H1 (cell line): ENCODE measurements around the gene GPR135. TPM values are rescaled to one million over a fixed set of nuclear protein-coding genes. Genes with fewer than 3 reads are reported as not detected.

Experiments
- CEBPB ChIP-seq: IDR thresholded peaks from 2 replicates; pipeline ENCODE4 v1.6.1; 2012; ENCODE audit warnings: low read depth, low read length
- CHD7 ChIP-seq: fragments of 300-600 bp; sonication (generic); IDR thresholded peaks from 2 replicates; pipeline ENCODE4 v1.7.1; 2012; ENCODE audit warnings: low read length, moderate library complexity, mild to moderate bottlenecking, inconsistent platforms; ENCODE audit not compliant: insufficient replicate concordance
- POU5F1 ChIP-seq: IDR thresholded peaks from 2 replicates; pipeline ENCODE4 v1.6.1; 2011; ENCODE audit warnings: low read depth, mild to moderate bottlenecking, low read length, moderate library complexity
- polyA plus RNA-seq, 7 experiments: library from polyadenylated mRNA; depleted of rRNA in 3 of 7; stranded (reverse) in 5 of 7; unstranded in 2 of 7; fragments of >200 nt in 5 of 7; fragments of 200-250 nt in 2 of 7; gene quantifications; 1 replicate in 5 of 7; 2 replicates in 1 of 7; 4 replicates in 1 of 7; pipeline versions ENCODE4 v1.2.1 to v1.2.3, GENCODE V29; 2011 to 2013; ENCODE audit warnings: missing spikeins in 2 of 7, mixed read lengths in 2 of 7
- total RNA-seq: library from RNA; stranded (reverse); fragmentation: NEBNext Ultra II Directional; extraction: Animal tissue kit (Norgen Biotek cat#: 25700); gene quantifications from 2 replicates; pipeline ENCODE4 v1.2.1, GENCODE V29; 2021

GPR135 gene
- total and polyA plus RNA-seq, 2 of the 8 experiments (the other 6 are each of a cell fraction or from before 2014, with no cell fraction given), result 0.48 to 1.1 TPM

- TF ChIP-seq CEBPB, result no peak
- no peak for TF ChIP-seq POU5F1
- TF ChIP-seq CHD7, result no peak
Observed at GRCh38 chr14:59492384-59492783, 27.2 kb upstream of the GPR135 start (continued).
